Measurements from ENCODE around the gene BCKDHB. TPM values are rescaled to one million over a fixed set of nuclear protein-coding genes. Genes with fewer than 3 reads are reported as not detected.

BCKDHB gene
- total RNA-seq, 1 experiment from 2014 or later: 17.7 TPM

DNA sequence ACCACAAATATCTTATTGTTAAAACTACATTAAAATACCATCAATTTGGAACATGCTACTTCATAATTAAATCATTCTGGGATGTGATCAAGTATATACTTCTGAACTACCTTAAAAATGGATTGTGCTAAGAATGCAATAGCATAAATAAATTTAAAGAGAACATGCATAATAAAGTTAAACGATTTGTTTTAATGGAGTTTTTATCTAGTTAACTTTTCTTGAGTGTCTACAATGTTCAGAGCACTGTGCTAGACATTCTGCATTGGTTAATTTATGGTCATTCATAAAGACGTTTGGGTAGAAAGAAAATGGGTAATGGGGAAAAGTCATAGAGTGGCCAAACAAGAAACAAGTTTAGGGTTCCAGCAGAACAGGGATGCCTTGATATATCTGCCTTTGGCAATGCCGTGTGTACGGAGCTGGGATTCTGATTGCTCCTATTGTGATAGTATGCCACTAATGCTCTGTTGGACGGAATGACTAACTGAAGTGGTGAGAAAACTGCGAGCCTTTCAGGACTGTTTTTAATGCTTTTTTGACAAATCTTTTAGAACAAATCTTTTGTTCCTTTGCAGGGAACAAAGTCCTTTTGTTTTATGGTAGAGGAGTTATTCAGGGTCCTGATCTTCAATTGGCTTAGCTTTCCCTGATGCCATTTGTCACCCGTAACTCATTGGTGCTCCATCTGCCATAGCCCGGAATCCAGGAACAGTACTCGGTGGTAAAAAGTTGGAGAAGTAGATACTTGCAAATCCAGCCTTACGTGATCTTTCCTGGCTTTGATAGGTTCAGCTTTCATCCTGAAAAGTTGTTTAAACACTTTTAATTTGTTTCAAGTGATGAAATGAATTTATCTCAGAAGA lies 162.6 kb downstream of the BCKDHB start:
- H3K27me3 Mint-ChIP-seq (ENCODE audit: insufficient read depth, unreplicated experiment): no peaks in the 10 kb centered on the region

DNA sequence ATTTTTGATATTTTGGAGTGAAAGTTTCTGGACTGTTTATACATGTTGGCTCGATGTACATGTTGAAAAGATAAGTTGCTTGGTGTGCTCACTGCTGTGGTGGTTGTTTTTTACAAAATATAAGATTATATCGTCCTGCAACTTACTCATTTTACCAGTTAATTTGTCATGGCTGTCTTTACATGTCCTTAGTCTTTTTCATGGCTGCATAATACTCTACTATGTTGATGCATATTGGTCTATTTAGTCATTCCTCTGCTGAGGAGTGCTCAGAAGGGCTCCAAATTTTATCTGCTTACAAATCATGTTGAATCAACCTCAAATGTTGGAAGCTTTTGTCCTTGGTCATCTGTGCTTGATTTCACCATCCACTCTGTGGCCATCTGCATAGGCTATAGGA lies 164.6 kb downstream of the BCKDHB start:
- Mint-ChIP-seq H3K4me1 (ENCODE audit: insufficient read depth, unreplicated experiment) (no peaks in the 10 kb centered on the region), H3K27ac (ENCODE audit: low read depth, unreplicated experiment) (no peak overlapping the region), H3K27me3 (ENCODE audit: insufficient read depth, unreplicated experiment) (no peaks in the 10 kb centered on the region), H3K4me3 (ENCODE audit: unreplicated experiment) (no peak overlapping the region), H3K36me3 (ENCODE audit: insufficient read depth, unreplicated experiment) (peaks cover 6% of the 10 kb centered on the region), H3K9me3 (ENCODE audit: unreplicated experiment) (no peaks in the 10 kb centered on the region)
- TF ChIP-seq, protein P1, sequence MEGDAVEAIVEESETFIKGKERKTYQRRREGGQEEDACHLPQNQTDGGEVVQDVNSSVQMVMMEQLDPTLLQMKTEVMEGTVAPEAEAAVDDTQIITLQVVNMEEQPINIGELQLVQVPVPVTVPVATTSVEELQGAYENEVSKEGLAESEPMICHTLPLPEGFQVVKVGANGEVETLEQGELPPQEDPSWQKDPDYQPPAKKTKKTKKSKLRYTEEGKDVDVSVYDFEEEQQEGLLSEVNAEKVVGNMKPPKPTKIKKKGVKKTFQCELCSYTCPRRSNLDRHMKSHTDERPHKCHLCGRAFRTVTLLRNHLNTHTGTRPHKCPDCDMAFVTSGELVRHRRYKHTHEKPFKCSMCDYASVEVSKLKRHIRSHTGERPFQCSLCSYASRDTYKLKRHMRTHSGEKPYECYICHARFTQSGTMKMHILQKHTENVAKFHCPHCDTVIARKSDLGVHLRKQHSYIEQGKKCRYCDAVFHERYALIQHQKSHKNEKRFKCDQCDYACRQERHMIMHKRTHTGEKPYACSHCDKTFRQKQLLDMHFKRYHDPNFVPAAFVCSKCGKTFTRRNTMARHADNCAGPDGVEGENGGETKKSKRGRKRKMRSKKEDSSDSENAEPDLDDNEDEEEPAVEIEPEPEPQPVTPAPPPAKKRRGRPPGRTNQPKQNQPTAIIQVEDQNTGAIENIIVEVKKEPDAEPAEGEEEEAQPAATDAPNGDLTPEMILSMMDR (IDR thresholded peaks at IDR 0.05; ENCODE audit: unreplicated experiment): no peak
- BruUV-seq (replicated peaks): no TSS peak
- intact Hi-C loops (cut with micrococcal nuclease): no loop called here
- no peak for DNase-seq (ENCODE audit: unreplicated experiment)
- ChIA-PET POLR2A (no interaction called here), CTCF (no interaction called here)

More for the DNA sequence above, 162.6 kb downstream of the BCKDHB start:
- no peaks in the 10 kb centered on the region for H3K9me3 Mint-ChIP-seq (ENCODE audit: unreplicated experiment)
- H3K4me1 Mint-ChIP-seq (ENCODE audit: insufficient read depth, unreplicated experiment): no peaks in the 10 kb centered on the region
- BruUV-seq (replicated peaks): no TSS peak
- TF ChIP-seq, protein P1 (IDR thresholded peaks at IDR 0.05; ENCODE audit: unreplicated experiment): no peak
- POLR2A ChIA-PET: no interaction called here
- intact Hi-C loops (cut with micrococcal nuclease): no loop called here
- DNase-seq (ENCODE audit: unreplicated experiment): no peak
- CTCF ChIA-PET: interaction anchor here (0.6 kb wide), 1 partner anchor 55 kb away, joined by 3 read pairs; no protein-coding TSS in a partner anchor
- H3K36me3 Mint-ChIP-seq (ENCODE audit: insufficient read depth, unreplicated experiment): no peaks in the 10 kb centered on the region
- no peak overlapping the region for H3K27ac Mint-ChIP-seq (ENCODE audit: low read depth, unreplicated experiment)
- H3K4me3 Mint-ChIP-seq (ENCODE audit: unreplicated experiment): no peak overlapping the region

DNA sequence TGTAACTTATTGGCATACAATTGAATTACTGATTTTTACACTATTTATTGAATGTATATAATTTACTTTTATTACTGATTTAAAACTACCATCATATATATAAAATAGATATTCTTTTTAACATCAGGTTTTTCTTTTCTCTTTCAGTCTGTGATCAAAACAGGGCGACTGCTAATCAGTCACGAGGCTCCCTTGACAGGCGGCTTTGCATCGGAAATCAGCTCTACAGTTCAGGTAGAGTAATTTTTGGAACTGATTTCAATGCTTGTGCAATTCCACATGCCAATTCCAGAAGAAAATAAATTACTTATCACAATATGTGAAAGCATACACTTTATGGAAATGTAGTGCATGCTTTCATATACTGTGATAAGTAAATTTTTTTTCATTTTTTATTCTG lies 166.5 kb downstream of the BCKDHB start:
- TF ChIP-seq, protein P1 (IDR thresholded peaks at IDR 0.05; ENCODE audit: unreplicated experiment): no peak
- Mint-ChIP-seq H3K36me3 (ENCODE audit: insufficient read depth, unreplicated experiment) (peaks cover 6% of the 10 kb centered on the region), H3K27ac (ENCODE audit: low read depth, unreplicated experiment) (no peak overlapping the region), H3K4me1 (ENCODE audit: insufficient read depth, unreplicated experiment) (no peaks in the 10 kb centered on the region), H3K9me3 (ENCODE audit: unreplicated experiment) (no peaks in the 10 kb centered on the region), H3K27me3 (ENCODE audit: insufficient read depth, unreplicated experiment) (no peaks in the 10 kb centered on the region), H3K4me3 (ENCODE audit: unreplicated experiment) (no peak overlapping the region)
- POLR2A ChIA-PET: no interaction called here
- BruUV-seq (replicated peaks): no TSS peak
- no peak for DNase-seq (ENCODE audit: unreplicated experiment)
- CTCF ChIA-PET: no interaction called here
- intact Hi-C loops (cut with micrococcal nuclease): no loop called here

DNA sequence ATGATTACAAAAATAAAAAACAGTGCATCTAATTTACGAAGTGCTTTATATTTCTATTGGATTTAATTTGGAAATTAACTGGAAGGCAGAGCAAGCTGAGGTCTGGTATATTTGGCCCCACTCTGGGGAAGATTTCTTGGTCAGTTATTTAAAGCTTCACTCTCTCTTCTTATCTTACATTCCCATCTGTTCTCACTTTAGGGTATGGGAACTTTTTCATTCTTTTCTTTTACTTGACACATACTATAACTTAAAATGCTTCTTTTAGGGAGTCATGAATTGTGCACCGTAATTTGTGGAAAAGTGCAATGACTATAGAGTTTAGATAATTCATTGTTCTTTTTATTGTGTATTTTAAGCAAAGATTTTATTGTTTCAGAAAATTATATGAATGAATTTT lies 170.4 kb downstream of the BCKDHB start:
- ChIA-PET POLR2A (no interaction called here), CTCF (interaction anchor here (0.7 kb wide), 1 partner anchor 15 kb away, joined by 3 read pairs; no protein-coding TSS in a partner anchor)
- Mint-ChIP-seq H3K9me3 (ENCODE audit: unreplicated experiment) (no peaks in the 10 kb centered on the region), H3K36me3 (ENCODE audit: insufficient read depth, unreplicated experiment) (peaks cover 6% of the 10 kb centered on the region), H3K4me1 (ENCODE audit: insufficient read depth, unreplicated experiment) (peaks cover 11% of the 10 kb centered on the region), H3K4me3 (ENCODE audit: unreplicated experiment) (no peak overlapping the region), H3K27ac (ENCODE audit: low read depth, unreplicated experiment) (no peak overlapping the region), H3K27me3 (ENCODE audit: insufficient read depth, unreplicated experiment) (no peaks in the 10 kb centered on the region)
- TF ChIP-seq, protein P1 (IDR thresholded peaks at IDR 0.05; ENCODE audit: unreplicated experiment): no peak
- intact Hi-C loops (cut with micrococcal nuclease): no loop called here
- no TSS peak for BruUV-seq (replicated peaks)
- no peak for DNase-seq (ENCODE audit: unreplicated experiment)
